Activated T-cell treated with anti-CD3 and anti-CD28 coated beads, Interleukin-2, amount 50 U/mL, for 48 hours (primary cell): ENCODE results near the gene MAN1A1.
"Not testable (repeated sequence)": the region's sequence is repeated elsewhere in the genome, so short reads cannot be mapped to it uniquely, and the experiment has no call there.

Experiments used
- DNase-seq, 2 experiments: peaks; one replicate each; pipeline ENCODE4 v3.0.0-alpha.2; 2020

Gene MAN1A1

GRCh38 chr6:119187596-119187995 lies 162.0 kb downstream of the MAN1A1 start:
- no peak for DNase-seq

- DNase-seq: no peak
Measured at GRCh38 chr6:119186490-119186889, 163.1 kb downstream of the MAN1A1 start.

DNA sequence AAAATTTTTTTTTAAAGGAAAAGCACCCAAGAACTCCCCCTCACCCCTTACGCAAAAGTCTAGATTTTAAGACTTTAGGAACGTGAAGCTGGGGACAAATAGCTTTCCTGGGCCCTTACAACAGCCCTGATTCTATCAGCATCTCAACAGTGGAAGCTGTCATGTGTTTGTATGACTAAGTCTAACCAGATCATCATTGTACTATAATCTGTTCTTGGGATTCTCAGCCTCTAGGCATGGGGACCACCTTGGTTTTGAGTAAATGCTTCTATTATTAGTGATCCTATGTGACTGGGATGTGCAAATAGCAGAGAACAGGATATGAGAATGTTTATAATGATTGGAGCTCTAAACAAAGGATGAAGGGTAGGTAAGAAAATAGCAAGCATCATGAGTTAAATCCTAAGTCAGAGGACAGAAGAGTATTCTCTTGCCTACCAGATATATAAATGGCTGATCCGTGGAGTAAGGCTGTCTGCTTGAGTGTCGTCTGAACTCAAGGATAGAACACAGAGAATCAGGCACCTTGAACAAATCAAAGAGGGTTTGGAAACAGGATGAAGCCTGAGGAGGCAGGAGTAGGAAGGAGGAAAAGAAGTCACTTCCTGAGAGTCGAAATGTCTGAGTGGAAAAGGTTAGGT lies 165.4 kb downstream of the MAN1A1 start:
- no peak for DNase-seq

- DNase-seq: no peak
Measured at GRCh38 chr6:119183457-119183856, 166.1 kb downstream of the MAN1A1 start.

GRCh38 chr6:119182875-119183274 lies 166.7 kb downstream of the MAN1A1 start:
- DNase-seq: no peak

- no peak for DNase-seq
Measured at GRCh38 chr6:119182216-119182803, 167.3 kb downstream of the MAN1A1 start.

- no peak for DNase-seq
Measured at GRCh38 chr6:119181046-119181445, 168.5 kb downstream of the MAN1A1 start.

DNA sequence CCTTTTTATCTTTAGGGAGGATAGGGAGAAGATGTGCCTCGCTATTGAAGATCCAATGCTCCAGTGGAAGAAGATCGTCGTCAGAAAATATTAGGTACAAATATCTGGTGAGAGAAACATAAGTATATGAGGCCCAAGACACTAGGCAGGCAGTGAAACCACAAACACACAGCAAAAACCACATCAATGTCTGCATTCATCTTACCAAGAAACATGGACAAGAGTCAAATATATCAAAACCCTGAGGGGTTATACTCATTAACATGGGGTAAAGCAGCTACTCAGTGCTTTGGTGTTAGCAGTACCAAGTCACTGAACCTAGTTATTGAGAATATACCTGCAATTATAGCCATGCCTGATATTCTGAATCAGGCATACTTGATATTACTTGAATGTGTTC lies 169.7 kb downstream of the MAN1A1 start:
- no peak for DNase-seq

GRCh38 chr6:119179062-119179461 lies 170.5 kb downstream of the MAN1A1 start:
- no peak for DNase-seq

GRCh38 chr6:119176445-119176844 lies 173.1 kb downstream of the MAN1A1 start:
- DNase-seq: no peak

DNA sequence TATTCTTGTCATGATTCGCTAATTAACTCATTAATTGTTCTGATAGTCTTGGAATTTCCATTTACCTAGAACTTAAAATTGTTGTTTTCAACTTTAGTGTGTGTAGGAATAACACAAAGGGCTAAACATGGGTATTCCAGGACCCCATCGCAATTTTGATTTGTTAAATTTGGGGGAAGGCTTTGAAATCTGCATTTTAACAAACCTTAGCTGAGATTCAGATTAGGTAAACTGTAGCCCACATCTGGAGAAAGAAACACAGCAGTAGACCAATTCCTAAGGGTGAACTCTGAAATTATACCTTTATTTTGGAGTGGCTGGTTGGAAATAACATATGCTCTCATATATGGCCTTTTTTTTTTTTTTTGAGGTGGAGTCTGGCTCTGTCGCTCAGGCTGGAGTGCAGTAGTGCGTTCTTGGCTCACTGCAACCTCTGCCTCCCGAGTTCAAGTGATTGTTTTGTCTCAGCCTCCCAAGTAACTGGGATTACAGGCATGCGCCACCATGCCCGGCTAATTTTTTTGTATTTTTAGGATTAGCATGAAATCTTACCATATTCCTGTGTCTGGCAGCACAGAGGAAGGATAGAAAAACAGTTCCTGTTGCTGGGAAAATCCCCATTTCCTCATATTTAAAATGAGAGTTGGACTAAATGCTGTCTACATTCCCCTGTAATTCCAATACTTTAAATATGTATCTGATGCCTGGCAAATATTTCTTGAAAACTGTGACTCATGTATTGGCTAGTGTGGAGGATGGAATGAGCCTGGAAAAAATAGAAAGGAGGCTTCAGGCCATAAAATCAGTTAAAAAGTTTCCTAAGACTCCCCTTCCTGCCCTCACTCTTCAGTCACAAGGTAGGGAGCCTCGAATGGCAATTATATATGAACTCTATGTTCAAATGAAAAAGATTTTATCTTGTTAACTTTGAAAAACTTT lies 174.4 kb downstream of the MAN1A1 start:
- DNase-seq: no peak

DNA sequence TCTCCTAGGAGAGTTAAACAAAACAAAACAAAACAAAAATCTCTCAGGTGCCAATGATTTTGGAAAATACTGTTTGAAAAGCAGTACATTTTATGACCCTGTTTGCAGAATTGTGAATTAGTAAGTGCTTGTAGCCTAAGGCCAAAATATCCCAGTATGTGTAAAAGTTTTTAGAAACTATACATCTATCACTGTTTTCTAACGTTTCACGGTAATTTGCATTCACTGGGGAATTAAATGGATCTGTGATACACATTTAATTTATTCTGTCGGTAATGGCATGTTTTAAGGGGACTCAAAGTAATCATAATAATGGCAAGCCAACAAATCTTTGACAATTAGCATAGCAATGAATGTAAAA lies 175.5 kb downstream of the MAN1A1 start:
- DNase-seq: no peak

GRCh38 chr6:119173249-119174084 lies 176.1 kb downstream of the MAN1A1 start:
- DNase-seq: no peak

GRCh38 chr6:119172824-119173223 lies 176.7 kb downstream of the MAN1A1 start:
- no peak for DNase-seq

DNA sequence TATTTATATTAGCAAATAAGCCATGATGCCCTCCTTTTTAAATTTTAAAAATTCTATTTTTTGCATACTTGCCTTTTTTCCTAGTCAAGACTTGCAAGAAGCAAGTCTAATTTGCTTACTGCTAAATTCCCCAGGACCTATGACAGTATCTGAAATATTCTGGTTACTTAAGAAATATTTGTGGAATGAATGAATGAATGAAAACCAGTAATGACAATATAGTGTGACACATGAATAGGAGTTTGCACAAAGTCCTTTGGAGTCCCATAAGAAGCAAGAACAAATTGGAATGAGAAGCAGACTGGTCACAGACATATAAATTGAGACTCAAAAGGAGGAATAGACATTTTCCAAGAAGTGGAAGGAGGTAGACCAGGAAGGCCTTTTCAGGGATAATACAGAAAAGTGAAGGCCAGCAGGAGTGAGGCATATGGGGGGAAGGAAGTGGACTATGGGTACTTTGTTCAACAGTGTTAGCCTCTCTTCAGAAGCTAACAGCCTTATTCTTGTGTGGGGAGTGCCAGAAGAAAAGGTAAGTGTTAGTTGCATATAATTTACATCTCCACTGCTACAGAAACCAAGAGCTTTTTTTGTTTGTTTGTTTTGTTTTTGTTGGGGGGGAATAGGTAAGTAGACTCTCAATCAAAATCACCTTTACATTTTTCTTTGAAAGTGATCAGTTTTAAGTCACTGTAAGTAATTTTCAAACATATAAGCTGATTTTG lies 177.5 kb downstream of the MAN1A1 start:
- no peak for DNase-seq

- DNase-seq: no peak
Measured at GRCh38 chr6:119171088-119171841, 178.3 kb downstream of the MAN1A1 start.

GRCh38 chr6:119170447-119171087 lies 179.0 kb downstream of the MAN1A1 start:
- DNase-seq: no peak

DNA sequence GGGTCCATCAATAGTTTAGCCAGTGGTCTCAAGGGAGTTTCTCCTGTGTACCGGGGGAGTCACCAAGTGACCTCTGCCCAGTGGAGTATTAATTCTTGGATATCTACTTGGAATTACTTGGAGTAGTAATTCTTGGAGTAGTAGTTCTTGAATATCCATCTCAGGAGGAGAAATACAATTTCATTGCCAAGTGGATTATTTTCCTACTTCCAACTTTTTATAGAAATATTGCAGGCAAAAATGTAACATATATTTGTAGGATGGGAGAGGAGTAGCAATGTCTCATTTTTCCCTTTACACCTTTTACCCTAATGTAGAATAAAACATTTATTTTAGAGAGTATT lies 179.5 kb downstream of the MAN1A1 start:
- no peak for DNase-seq

GRCh38 chr6:119169355-119169754 lies 180.2 kb downstream of the MAN1A1 start:
- not testable (repeated sequence) for DNase-seq

DNA sequence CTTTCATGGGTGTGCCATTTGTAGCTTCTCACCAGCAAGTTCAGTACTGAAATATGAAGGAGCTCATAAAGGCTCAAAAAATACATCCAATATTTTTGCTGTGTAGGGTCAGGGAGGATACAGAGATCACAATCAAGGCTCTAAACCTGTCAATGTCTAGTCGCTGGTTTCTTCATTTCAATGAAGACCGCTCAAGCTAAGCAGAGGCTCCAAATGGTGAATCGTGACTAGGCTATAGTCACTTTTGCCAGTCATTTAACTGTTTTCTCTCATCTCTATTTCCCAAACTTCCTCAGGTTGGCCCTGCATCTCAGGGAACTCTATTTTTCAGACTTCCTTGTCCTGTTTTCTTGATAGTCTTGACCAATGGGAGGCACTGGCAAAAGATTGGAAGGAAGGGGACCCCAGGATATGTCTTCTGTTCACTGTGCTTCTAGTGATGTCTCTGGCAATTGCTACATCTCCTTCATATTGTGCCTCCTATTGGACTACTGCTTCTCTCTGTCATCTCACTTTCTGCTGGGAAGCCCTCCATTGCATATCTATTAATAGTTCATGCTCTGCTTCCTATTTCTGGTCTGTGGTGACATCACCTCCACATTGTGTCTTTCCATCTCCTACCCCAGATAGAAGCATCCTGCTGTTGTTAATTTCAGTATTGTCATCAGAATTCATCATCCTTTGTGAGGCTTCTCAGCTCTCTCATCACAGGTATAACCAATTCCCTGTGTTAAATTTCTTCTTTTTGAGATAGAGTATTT lies 183.4 kb downstream of the MAN1A1 start:
- no peak for DNase-seq
